HCT116 (cell line): ENCODE data around the gene ZNF584. TPM values are rescaled to one million over a fixed set of nuclear protein-coding genes. Genes with fewer than 3 reads are reported as not detected.

Experiments
- ATAC-seq: fragments of 200-7000 bp; cut with Tn5 transposase; 2 replicates; pipeline ENCODE4 v1.9.1; 2020; ENCODE audit warnings: mild to moderate bottlenecking, moderate library complexity
- BruUV-seq: library from RNA; stranded (reverse); fragments of 400-500 nt; replicated peaks from 2 replicates; lab custom pipeline; 2021; lab: Mats Ljungman, UMichigan
- CTCF ChIA-PET: fragments of 300-600 bp; sonication (Branson Sonifier 250); formaldehyde crosslinking; loops from one replicate; lab custom pipeline; 2021; ENCODE audit warnings: antibody characterized with exemption; lab: Charles Lee
- POLR2A ChIA-PET: fragments of 300-600, 350-600 bp; sonication (Branson Sonifier 250); formaldehyde crosslinking; loops from one replicate; lab custom pipeline; 2021; ENCODE audit warnings: antibody characterized with exemption; lab: Charles Lee
- RAD21 ChIA-PET, 2 experiments: fragments of 300-600 bp; sonication (Branson Sonifier 250); formaldehyde crosslinking; loops; one replicate each; lab custom pipeline; 2023; ENCODE audit warnings: low total read pairs in 2 of 2; ENCODE audit not compliant: uncharacterized antibody in 2 of 2, unreplicated experiment in 2 of 2, low non-redundant PET in 1 of 2; lab: Charles Lee
- DNase-seq: peaks from one replicate; pipeline ENCODE4 v3.0.0-alpha.2; 2010; ENCODE audit warnings: low read depth, low spot score
- H2AFZ ChIP-seq: fragments of 200-600 bp; shearing (Covaris generic), sonication (generic); 2 replicates; pipeline ENCODE4 v1.6.1; 2017; ENCODE audit warnings: low read depth, mixed run types, mixed read lengths, antibody characterized with exemption, low read length; ENCODE audit not compliant: poor library complexity, severe bottlenecking
- H3K27ac ChIP-seq: 2 replicates; pipeline ENCODE4 v1.5.1; 2012; ENCODE audit warnings: low read depth, low read length
- H3K27me3 ChIP-seq: fragments of 200-600 bp; sonication (generic); 2 replicates; pipeline ENCODE4 v1.6.1; 2016; ENCODE audit warnings: mixed run types, low read length, mixed read lengths; ENCODE audit not compliant: insufficient read depth
- H3K36me3 ChIP-seq, 2 experiments: fragments of 200-500 bp in 1 of 2; fragments of 200-600 bp in 1 of 2; sonication (Bioruptor generic) in 1 of 2; sonication (generic) in 1 of 2; 2 replicates each; pipeline versions ENCODE4 v1.5.1 to v1.6.1; 2014 to 2016; ENCODE audit warnings: low read length in 2 of 2, inconsistent platforms in 1 of 2, mixed read lengths in 1 of 2, mixed run types in 1 of 2; ENCODE audit not compliant: insufficient read depth in 2 of 2, control insufficient read depth in 1 of 2
- H3K4me1 ChIP-seq, 2 experiments: fragments of 200-600 bp in 1 of 2; sonication (generic) in 1 of 2; 2 replicates each; pipeline versions ENCODE4 v1.5.1 to v1.6.1; 2012 to 2017; ENCODE audit warnings: low read length in 2 of 2, inconsistent platforms in 1 of 2, mild to moderate bottlenecking in 1 of 2, mixed read lengths in 1 of 2, mixed run types in 1 of 2, moderate library complexity in 1 of 2; ENCODE audit not compliant: insufficient read depth in 2 of 2, control insufficient read depth in 1 of 2
- H3K4me2 ChIP-seq: fragments of 200-600 bp; sonication (generic); 2 replicates; pipeline ENCODE4 v1.6.1; 2017; ENCODE audit warnings: mixed run types, low read length, mixed read lengths
- H3K4me3 ChIP-seq, 2 experiments: fragments of 200-600 bp in 1 of 2; sonication (generic) in 1 of 2; replicated peaks in 1 of 2; 2 replicates each; pipeline ENCODE4 v1.5.1; 2011 to 2016; ENCODE audit warnings: low read length in 2 of 2, control low read depth in 1 of 2, low read depth in 1 of 2, mild to moderate bottlenecking in 1 of 2, mixed read lengths in 1 of 2, mixed run types in 1 of 2
- H3K79me2 ChIP-seq: fragments of 200-600 bp; sonication (generic); 2 replicates; pipeline ENCODE4 v1.6.1; 2017; ENCODE audit warnings: mild to moderate bottlenecking, mixed run types, low read length, moderate library complexity, mixed read lengths; ENCODE audit not compliant: insufficient read depth
- H3K9ac ChIP-seq: fragments of 200-600 bp; sonication (generic); 2 replicates; pipeline ENCODE4 v1.6.1; 2016; ENCODE audit warnings: low read length, mixed read lengths
- H3K9me2 ChIP-seq: fragments of 200-600 bp; sonication (generic), shearing (Covaris generic); 2 replicates; pipeline ENCODE4 v1.6.1; 2017; ENCODE audit warnings: mixed run types, mild to moderate bottlenecking, moderate library complexity; ENCODE audit not compliant: insufficient read depth
- H3K9me3 ChIP-seq, 2 experiments: fragments of 200-500 bp in 1 of 2; fragments of 200-600 bp in 1 of 2; sonication (Bioruptor generic) in 1 of 2; sonication (generic) in 1 of 2; 2 replicates each; pipeline ENCODE4 v1.6.1; 2014 to 2017; ENCODE audit warnings: low read length in 2 of 2, mixed read lengths in 2 of 2, inconsistent platforms in 1 of 2, low read depth in 1 of 2, mild to moderate bottlenecking in 1 of 2, mixed run types in 1 of 2, moderate library complexity in 1 of 2; ENCODE audit not compliant: control insufficient read depth in 1 of 2, insufficient read depth in 1 of 2
- H4K20me1 ChIP-seq: fragments of 200-600 bp; sonication (generic), shearing (Covaris generic); 2 replicates; pipeline ENCODE4 v1.6.1; 2017; ENCODE audit warnings: mixed run types, mild to moderate bottlenecking, moderate library complexity; ENCODE audit not compliant: insufficient read depth
- CBX3 ChIP-seq: IDR thresholded peaks from 2 replicates; pipeline ENCODE4 v1.6.1; 2012; ENCODE audit warnings: low read depth
- CEBPB ChIP-seq: IDR thresholded peaks from 2 replicates; pipeline ENCODE4 v1.6.1; 2012; ENCODE audit warnings: low read depth
- EGR1 ChIP-seq: IDR thresholded peaks from 2 replicates; pipeline ENCODE4 v1.6.1; 2012; ENCODE audit warnings: low read depth
- EZH2 ChIP-seq: fragments of 200-600 bp; sonication (generic); IDR thresholded peaks from 2 replicates; pipeline ENCODE4 v1.6.1; 2017; ENCODE audit warnings: antibody characterized with exemption, mixed run types
- EZH2phosphoT487 ChIP-seq: fragments of 200-600 bp; IDR thresholded peaks from 2 replicates; pipeline ENCODE4 v1.6.1; 2018; ENCODE audit warnings: antibody characterized with exemption, borderline replicate concordance
- FOSL1 ChIP-seq: IDR thresholded peaks from 2 replicates; pipeline ENCODE4 v1.6.1; 2012; ENCODE audit warnings: low read depth
- JUND ChIP-seq: IDR thresholded peaks from 2 replicates; pipeline ENCODE4 v1.6.1; 2012
- POLR2AphosphoS5 ChIP-seq: IDR thresholded peaks from 2 replicates; pipeline ENCODE4 v1.6.1; 2011; ENCODE audit warnings: mild to moderate bottlenecking, low read depth, low read length, moderate library complexity
- RAD21 ChIP-seq: IDR thresholded peaks from 2 replicates; pipeline ENCODE4 v1.6.1; 2012; ENCODE audit warnings: low read depth, mild to moderate bottlenecking
- SIN3A ChIP-seq: IDR thresholded peaks from 2 replicates; pipeline ENCODE4 v1.6.1; 2012; ENCODE audit warnings: low read depth
- SP1 ChIP-seq: IDR thresholded peaks from 2 replicates; pipeline ENCODE4 v1.6.1; 2012; ENCODE audit warnings: low read depth
- SRF ChIP-seq: IDR thresholded peaks from 2 replicates; pipeline ENCODE4 v1.6.1; 2012; ENCODE audit warnings: low read depth
- TCF7L2 ChIP-seq: IDR thresholded peaks from 2 replicates; pipeline ENCODE4 v1.7.0; 2011; ENCODE audit warnings: borderline replicate concordance, inconsistent platforms; ENCODE audit not compliant: insufficient read depth, insufficient read length; ENCODE audit errors: extremely low read depth
- ZNF274 ChIP-seq: fragments of 200-500 bp; sonication (Bioruptor generic); IDR thresholded peaks from 2 replicates; pipeline ENCODE4 v1.6.1; 2014; ENCODE audit warnings: mild to moderate bottlenecking, low read depth, low read length, inconsistent platforms
- intact Hi-C: fragments of 100-400 bp; cut with micrococcal nuclease; formaldehyde crosslinking; loops from 2 replicates; pipeline ENCODE4 v1.10.0; 2022
- total RNA-seq: library from RNA; stranded (reverse); gene quantifications from one replicate; pipeline ENCODE4 v1.2.1, GENCODE V29; 2021; ENCODE audit not compliant: unreplicated experiment
- TF ChIP-seq, protein P1 (sequence below): IDR thresholded peaks from 2 replicates; pipeline ENCODE4 v1.6.1; 2012
- TF ChIP-seq, protein P2 (sequence below): IDR thresholded peaks from 2 replicates; pipeline ENCODE4 v1.6.1; 2011; ENCODE audit warnings: mild to moderate bottlenecking, low read length, moderate library complexity; ENCODE audit not compliant: insufficient replicate concordance; ENCODE audit errors: extremely low read depth
- TF ChIP-seq, protein P3 (sequence below): IDR thresholded peaks from 2 replicates; pipeline ENCODE4 v1.6.1; 2012; ENCODE audit warnings: low read depth
- TF ChIP-seq, protein P4 (sequence below): IDR thresholded peaks from 2 replicates; pipeline ENCODE4 v1.6.1; 2012
- TF ChIP-seq, protein P5 (sequence below), 3 experiments: fragments of 200-600 bp in 1 of 3; sonication (generic) in 1 of 3; IDR thresholded peaks in 2 of 3; conservative IDR thresholded peaks in 1 of 3; 2 replicates each; pipeline ENCODE4 v1.5.1; 2012 to 2017; ENCODE audit warnings: low read depth in 2 of 3, low read length in 2 of 3, antibody characterized with exemption in 1 of 3, borderline replicate concordance in 1 of 3, control low read depth in 1 of 3, mild to moderate bottlenecking in 1 of 3, mixed read lengths in 1 of 3, mixed run types in 1 of 3, moderate library complexity in 1 of 3; ENCODE audit not compliant: insufficient read depth in 1 of 3

The ZNF584 gene
- total RNA-seq, 1 experiment from 2014 or later: 25.8 TPM

DNA sequence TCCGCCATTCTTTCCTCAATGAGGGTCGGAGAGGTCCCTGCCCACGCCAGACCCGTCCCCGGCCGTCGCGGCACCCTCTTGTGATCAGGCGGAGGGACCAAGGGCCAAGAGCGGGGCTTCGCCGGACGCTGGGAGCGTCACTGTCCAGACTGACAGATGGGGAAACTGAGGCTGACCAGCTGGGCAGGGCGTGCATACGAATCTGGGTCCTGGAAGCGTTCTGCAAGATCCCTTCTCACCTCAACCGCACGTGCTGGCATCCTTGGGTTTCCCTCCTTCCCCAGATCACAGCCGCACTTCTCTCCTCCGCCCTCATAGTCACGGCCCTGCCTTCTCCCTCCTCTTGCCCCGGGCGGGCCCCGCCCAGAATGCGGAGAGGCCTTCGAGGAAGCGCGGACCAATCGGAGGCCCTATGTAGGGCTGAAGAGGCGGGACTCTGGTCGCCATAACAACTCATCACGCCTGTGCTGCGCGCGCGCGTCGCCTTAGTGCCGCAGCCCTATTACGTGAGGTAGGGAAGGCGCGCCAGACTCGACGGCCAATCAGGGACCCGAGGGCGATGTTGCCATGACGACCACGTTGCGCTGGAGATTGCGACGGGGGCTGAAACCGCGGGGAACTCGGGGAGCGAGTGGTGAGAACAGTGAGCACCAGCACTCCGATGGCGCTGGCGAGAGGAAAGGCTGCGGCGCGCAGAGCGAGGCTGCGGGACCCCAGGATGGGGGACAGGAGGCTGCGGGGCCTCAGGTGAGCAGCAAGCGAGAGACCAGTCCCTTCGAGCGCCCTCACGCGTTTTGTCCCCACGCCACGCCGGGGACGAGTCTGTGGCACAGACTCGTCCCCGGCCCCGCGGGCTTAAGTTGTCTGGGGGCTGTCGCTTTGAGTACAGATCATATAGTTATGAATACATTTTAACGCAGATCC, 7.3 kb upstream of the ZNF584 start:
- peak overlapping the region; percentile 86 for H3K9ac ChIP-seq
- H3K27ac ChIP-seq: peak overlapping the region; percentile 80
- H3K4me2 ChIP-seq: peak overlapping the region; percentile 97
- BruUV-seq: no TSS peak
- RAD21 ChIA-PET: no interaction called here
- intact Hi-C loops: no loop called here
- H3K4me1 ChIP-seq: peaks cover 12 to 21% of the 10 kb centered on the region in 2 experiments
- CTCF ChIA-PET: no interaction called here
- no peaks in the 10 kb centered on the region for H3K27me3 ChIP-seq
- no peaks in the 10 kb centered on the region for H3K36me3 ChIP-seq
- H3K9me3 ChIP-seq: no peaks in the 10 kb centered on the region
- H3K79me2 ChIP-seq: peaks cover 15% of the 10 kb centered on the region
- no peaks in the 10 kb centered on the region for H4K20me1 ChIP-seq
- no peaks in the 10 kb centered on the region for H3K9me2 ChIP-seq
- H3K4me3 ChIP-seq: peak overlapping the region; percentile 68 to 83
- peak; percentile 96 for ATAC-seq
- no peak overlapping the region for H2AFZ ChIP-seq
- peak; percentile 99 for DNase-seq
- POLR2A ChIA-PET: no interaction called here
- TF ChIP-seq EZH2phosphoT487: no peak
- no peak for TF ChIP-seq CBX3
- TF ChIP-seq SRF: peak; percentile 39; the same call in 1 of the 2 replicates
- TF ChIP-seq, protein P1, sequence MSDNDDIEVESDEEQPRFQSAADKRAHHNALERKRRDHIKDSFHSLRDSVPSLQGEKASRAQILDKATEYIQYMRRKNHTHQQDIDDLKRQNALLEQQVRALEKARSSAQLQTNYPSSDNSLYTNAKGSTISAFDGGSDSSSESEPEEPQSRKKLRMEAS: peak; percentile 67
- TF ChIP-seq TCF7L2: no peak
- TF ChIP-seq, protein P2, sequence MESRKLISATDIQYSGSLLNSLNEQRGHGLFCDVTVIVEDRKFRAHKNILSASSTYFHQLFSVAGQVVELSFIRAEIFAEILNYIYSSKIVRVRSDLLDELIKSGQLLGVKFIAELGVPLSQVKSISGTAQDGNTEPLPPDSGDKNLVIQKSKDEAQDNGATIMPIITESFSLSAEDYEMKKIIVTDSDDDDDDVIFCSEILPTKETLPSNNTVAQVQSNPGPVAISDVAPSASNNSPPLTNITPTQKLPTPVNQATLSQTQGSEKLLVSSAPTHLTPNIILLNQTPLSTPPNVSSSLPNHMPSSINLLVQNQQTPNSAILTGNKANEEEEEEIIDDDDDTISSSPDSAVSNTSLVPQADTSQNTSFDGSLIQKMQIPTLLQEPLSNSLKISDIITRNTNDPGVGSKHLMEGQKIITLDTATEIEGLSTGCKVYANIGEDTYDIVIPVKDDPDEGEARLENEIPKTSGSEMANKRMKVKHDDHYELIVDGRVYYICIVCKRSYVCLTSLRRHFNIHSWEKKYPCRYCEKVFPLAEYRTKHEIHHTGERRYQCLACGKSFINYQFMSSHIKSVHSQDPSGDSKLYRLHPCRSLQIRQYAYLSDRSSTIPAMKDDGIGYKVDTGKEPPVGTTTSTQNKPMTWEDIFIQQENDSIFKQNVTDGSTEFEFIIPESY: no peak
- TF ChIP-seq SP1: peak; percentile 95
- TF ChIP-seq SIN3A: peak; percentile 37; the same call in 1 of the 2 replicates
- TF ChIP-seq RAD21: no peak
- TF ChIP-seq JUND: no peak
- no peak for TF ChIP-seq EGR1
- peak; percentile 90 for TF ChIP-seq POLR2AphosphoS5
- no peak for TF ChIP-seq ZNF274
- TF ChIP-seq EZH2: no peak
- TF ChIP-seq, protein P3, sequence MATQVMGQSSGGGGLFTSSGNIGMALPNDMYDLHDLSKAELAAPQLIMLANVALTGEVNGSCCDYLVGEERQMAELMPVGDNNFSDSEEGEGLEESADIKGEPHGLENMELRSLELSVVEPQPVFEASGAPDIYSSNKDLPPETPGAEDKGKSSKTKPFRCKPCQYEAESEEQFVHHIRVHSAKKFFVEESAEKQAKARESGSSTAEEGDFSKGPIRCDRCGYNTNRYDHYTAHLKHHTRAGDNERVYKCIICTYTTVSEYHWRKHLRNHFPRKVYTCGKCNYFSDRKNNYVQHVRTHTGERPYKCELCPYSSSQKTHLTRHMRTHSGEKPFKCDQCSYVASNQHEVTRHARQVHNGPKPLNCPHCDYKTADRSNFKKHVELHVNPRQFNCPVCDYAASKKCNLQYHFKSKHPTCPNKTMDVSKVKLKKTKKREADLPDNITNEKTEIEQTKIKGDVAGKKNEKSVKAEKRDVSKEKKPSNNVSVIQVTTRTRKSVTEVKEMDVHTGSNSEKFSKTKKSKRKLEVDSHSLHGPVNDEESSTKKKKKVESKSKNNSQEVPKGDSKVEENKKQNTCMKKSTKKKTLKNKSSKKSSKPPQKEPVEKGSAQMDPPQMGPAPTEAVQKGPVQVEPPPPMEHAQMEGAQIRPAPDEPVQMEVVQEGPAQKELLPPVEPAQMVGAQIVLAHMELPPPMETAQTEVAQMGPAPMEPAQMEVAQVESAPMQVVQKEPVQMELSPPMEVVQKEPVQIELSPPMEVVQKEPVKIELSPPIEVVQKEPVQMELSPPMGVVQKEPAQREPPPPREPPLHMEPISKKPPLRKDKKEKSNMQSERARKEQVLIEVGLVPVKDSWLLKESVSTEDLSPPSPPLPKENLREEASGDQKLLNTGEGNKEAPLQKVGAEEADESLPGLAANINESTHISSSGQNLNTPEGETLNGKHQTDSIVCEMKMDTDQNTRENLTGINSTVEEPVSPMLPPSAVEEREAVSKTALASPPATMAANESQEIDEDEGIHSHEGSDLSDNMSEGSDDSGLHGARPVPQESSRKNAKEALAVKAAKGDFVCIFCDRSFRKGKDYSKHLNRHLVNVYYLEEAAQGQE: no peak
- TF ChIP-seq CEBPB: no peak
- no peak for TF ChIP-seq FOSL1
- TF ChIP-seq, protein P4, sequence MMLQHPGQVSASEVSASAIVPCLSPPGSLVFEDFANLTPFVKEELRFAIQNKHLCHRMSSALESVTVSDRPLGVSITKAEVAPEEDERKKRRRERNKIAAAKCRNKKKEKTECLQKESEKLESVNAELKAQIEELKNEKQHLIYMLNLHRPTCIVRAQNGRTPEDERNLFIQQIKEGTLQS: no peak
- TF ChIP-seq, protein P5, sequence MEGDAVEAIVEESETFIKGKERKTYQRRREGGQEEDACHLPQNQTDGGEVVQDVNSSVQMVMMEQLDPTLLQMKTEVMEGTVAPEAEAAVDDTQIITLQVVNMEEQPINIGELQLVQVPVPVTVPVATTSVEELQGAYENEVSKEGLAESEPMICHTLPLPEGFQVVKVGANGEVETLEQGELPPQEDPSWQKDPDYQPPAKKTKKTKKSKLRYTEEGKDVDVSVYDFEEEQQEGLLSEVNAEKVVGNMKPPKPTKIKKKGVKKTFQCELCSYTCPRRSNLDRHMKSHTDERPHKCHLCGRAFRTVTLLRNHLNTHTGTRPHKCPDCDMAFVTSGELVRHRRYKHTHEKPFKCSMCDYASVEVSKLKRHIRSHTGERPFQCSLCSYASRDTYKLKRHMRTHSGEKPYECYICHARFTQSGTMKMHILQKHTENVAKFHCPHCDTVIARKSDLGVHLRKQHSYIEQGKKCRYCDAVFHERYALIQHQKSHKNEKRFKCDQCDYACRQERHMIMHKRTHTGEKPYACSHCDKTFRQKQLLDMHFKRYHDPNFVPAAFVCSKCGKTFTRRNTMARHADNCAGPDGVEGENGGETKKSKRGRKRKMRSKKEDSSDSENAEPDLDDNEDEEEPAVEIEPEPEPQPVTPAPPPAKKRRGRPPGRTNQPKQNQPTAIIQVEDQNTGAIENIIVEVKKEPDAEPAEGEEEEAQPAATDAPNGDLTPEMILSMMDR (IDR thresholded peaks at IDR 0.05 in 2 of 3, conservative IDR thresholded peaks at IDR 0.05 in 1 of 3; ENCODE audit: borderline replicate concordance in 1 of 3, insufficient read depth in 1 of 3, low read depth in 2 of 3, low read length in 2 of 3): no peak
